Measurements from ENCODE around the gene SELENON.

DNA sequence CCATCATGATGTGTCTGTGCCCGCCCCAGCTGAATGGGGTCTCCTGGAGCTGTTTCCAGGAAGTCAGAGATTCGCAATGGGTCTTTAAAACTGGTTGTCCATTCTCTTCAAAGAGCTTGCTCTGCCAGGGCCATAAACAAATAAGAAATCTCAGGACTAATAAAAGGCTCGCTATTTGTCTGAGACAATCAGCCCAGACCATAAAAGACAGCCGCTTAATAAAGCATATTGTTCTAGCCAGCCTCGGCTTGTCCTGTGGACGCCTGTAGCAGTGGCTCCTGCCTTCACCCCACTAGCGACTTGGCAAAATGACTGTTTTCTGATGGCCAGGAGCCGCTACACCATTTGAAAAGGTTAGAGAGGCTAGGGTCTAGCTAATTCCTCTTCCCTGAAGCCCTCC lies 20.6 kb upstream of the SELENON start:
- TF ChIP-seq TARDBP (IDR thresholded peaks at IDR 0.05) (no peak), SUZ12 (IDR thresholded peaks at IDR 0.05) (no peak), ARNT (IDR thresholded peaks at IDR 0.05) (no peak), FOXA1 (IDR thresholded peaks at IDR 0.05) (no peak)
